HepG2 (cell line): ENCODE measurements around the gene BTBD1. TPM values are rescaled to one million over a fixed set of nuclear protein-coding genes. Genes with fewer than 3 reads are reported as not detected.
"Not testable (repeated sequence)": the region's sequence is repeated elsewhere in the genome, so short reads cannot be mapped to it uniquely, and the experiment has no call there.

Experiments
- ATAC-seq: fragments of 200-7000 bp; cut with Tn5 transposase; 3 replicates; pipeline ENCODE4 v1.9.1; 2020; ENCODE audit warnings: mild to moderate bottlenecking, moderate library complexity
- BruUV-seq: library from RNA; stranded (reverse); fragments of 400-500 nt; replicated peaks from 2 replicates; lab custom pipeline; 2021; lab: Mats Ljungman, UMichigan
- CTCF ChIA-PET: fragments of 300-600 bp; formaldehyde crosslinking; extraction: SDS; loops from one replicate; lab custom pipeline; 2021; ENCODE audit warnings: low total read pairs, inconsistent platforms, low intra/inter-chr PET ratio; lab: Yijun Ruan, JAX
- POLR2A ChIA-PET: fragments of 350-600 bp; sonication (Branson Sonifier 250); formaldehyde crosslinking; loops from one replicate; lab custom pipeline; 2020; ENCODE audit warnings: antibody characterized with exemption, inconsistent platforms; lab: Yijun Ruan, JAX
- DNase-seq: peaks from one replicate; pipeline ENCODE4 v3.0.0-alpha.2; 2015; ENCODE audit warnings: low spot score
- FAIRE-seq: peaks from 3 replicates; lab custom pipeline; 2011; peaks lifted over from hg19 to GRCh38; lab: Jason Lieb, UNC
- H2AFZ ChIP-seq: one replicate; pipeline ENCODE4 v1.6.1; 2011; ENCODE audit warnings: low read length, inconsistent platforms
- H3K27ac ChIP-seq: fragments of 300-600 bp; 3 replicates; pipeline ENCODE4 v1.8.0; 2011; ENCODE audit warnings: mixed run types, mild to moderate bottlenecking, mixed read lengths, low read length, inconsistent platforms; ENCODE audit not compliant: insufficient read depth; ENCODE audit errors: extremely low read length
- H3K27me3 ChIP-seq, 2 experiments: fragments of 200-600 bp in 1 of 2; 2 replicates in 1 of 2; 3 replicates in 1 of 2; pipeline versions ENCODE4 v1.6.0 to v1.8.0; 2011; ENCODE audit warnings: low read length in 2 of 2, mild to moderate bottlenecking in 2 of 2, moderate library complexity in 2 of 2, inconsistent platforms in 1 of 2; ENCODE audit not compliant: insufficient read depth in 2 of 2, control insufficient read depth in 1 of 2
- H3K36me3 ChIP-seq, 2 experiments: fragments of 200-600 bp in 1 of 2; replicated peaks in 1 of 2; 2 replicates in 1 of 2; 3 replicates in 1 of 2; pipeline versions ENCODE4 v1.5.1 to v1.8.0; 2011; ENCODE audit warnings: low read length in 2 of 2, inconsistent platforms in 1 of 2; ENCODE audit not compliant: insufficient read depth in 2 of 2, control insufficient read depth in 1 of 2
- H3K4me1 ChIP-seq: 2 replicates; pipeline ENCODE4 v1.5.1; 2012; ENCODE audit warnings: low read length, inconsistent platforms; ENCODE audit not compliant: insufficient read depth
- H3K4me2 ChIP-seq: 2 replicates; pipeline ENCODE4 v1.6.0; 2011; ENCODE audit warnings: low read depth, low read length, inconsistent platforms
- H3K4me3 ChIP-seq, 3 experiments: fragments of 200-600 bp in 1 of 3; sonication (generic), shearing (Covaris generic) in 1 of 3; replicated peaks in 1 of 3; 2 replicates each; pipeline ENCODE4 v1.5.1; 2011 to 2016; ENCODE audit warnings: low read length in 3 of 3, inconsistent platforms in 2 of 3, low read depth in 2 of 3, mild to moderate bottlenecking in 2 of 3, control low read depth in 1 of 3, mixed read lengths in 1 of 3; ENCODE audit not compliant: insufficient read depth in 1 of 3
- H3K79me2 ChIP-seq: one replicate; pipeline ENCODE4 v1.6.1; 2011; ENCODE audit warnings: low read length, inconsistent platforms; ENCODE audit not compliant: insufficient read depth
- H3K9ac ChIP-seq: 2 replicates; pipeline ENCODE4 v1.6.0; 2011; ENCODE audit warnings: mild to moderate bottlenecking, low read depth, low read length, inconsistent platforms; ENCODE audit not compliant: insufficient read depth
- H3K9me3 ChIP-seq: 2 replicates; pipeline ENCODE4 v1.5.1; 2012; ENCODE audit warnings: mild to moderate bottlenecking, low read length
- H4K20me1 ChIP-seq: 2 replicates; pipeline ENCODE4 v1.6.0; 2011; ENCODE audit warnings: inconsistent platforms, mild to moderate bottlenecking, low read length, moderate library complexity; ENCODE audit not compliant: insufficient read depth
- FOSL2 ChIP-seq: sonication (generic); formaldehyde crosslinking; IDR thresholded peaks from 2 replicates; pipeline ENCODE4 v1.4.0; 2020; ENCODE audit warnings: missing genetic modification reagents
- GFI1 ChIP-seq: sonication (generic); formaldehyde crosslinking; IDR thresholded peaks from 2 replicates; pipeline ENCODE4 v1.5.0; 2020; ENCODE audit warnings: missing genetic modification reagents, mild to moderate bottlenecking, borderline replicate concordance
- KLF11 ChIP-seq: IDR thresholded peaks from 2 replicates; pipeline ENCODE4 v1.6.1; 2016; ENCODE audit warnings: missing compliant biosample characterization
- SAP130 ChIP-seq: IDR thresholded peaks from 2 replicates; pipeline ENCODE4 v1.6.1; 2016; ENCODE audit warnings: low read depth
- SMC3 ChIP-seq: IDR thresholded peaks from 2 replicates; pipeline ENCODE4 v1.6.1; 2011; ENCODE audit warnings: low read length, improper control_type of control experiment
- STAG1 ChIP-seq: sonication (generic); formaldehyde crosslinking; IDR thresholded peaks from 2 replicates; pipeline ENCODE4 v1.4.0; 2020; ENCODE audit warnings: missing genetic modification reagents
- TMF1 ChIP-seq: sonication (generic); formaldehyde crosslinking; IDR thresholded peaks from 2 replicates; pipeline ENCODE4 v1.8.1; 2022; ENCODE audit warnings: low read depth, missing genetic modification reagents
- ZNF432 ChIP-seq: sonication (generic); formaldehyde crosslinking; IDR thresholded peaks from 2 replicates; pipeline ENCODE4 v1.5.0; 2020; ENCODE audit warnings: missing genetic modification reagents, mild to moderate bottlenecking, borderline replicate concordance
- ZNF546 ChIP-seq: sonication (generic); formaldehyde crosslinking; conservative IDR thresholded peaks from 2 replicates; pipeline ENCODE4 v1.8.1; 2023; ENCODE audit warnings: mild to moderate bottlenecking, missing genetic modification reagents
- ZNF607 ChIP-seq: sonication (generic); formaldehyde crosslinking; IDR thresholded peaks from 2 replicates; pipeline ENCODE4 v1.5.1; 2020; ENCODE audit warnings: missing genetic modification reagents, mild to moderate bottlenecking, borderline replicate concordance
- WGBS: methylation state at CpG from one replicate; pipeline ENCODE4 v1.1.6; 2017; ENCODE audit warnings: low lambda C conversion rate; 5-methylcytosine and 5-hydroxymethylcytosine counted together
- in situ Hi-C: cut with HindIII; loops from 2 replicates; pipeline ENCODE4 v1.10.0; 2017; ENCODE audit warnings: low pct_unique_long_range_greater_than_20kb; ENCODE audit not compliant: extremely low pct_ligation_motif_present
- intact Hi-C: fragments of 100-400 bp; cut with micrococcal nuclease; formaldehyde crosslinking; loops from one replicate; pipeline ENCODE4 v1.10.0; 2022; ENCODE audit not compliant: unreplicated experiment
- polyA plus RNA-seq, 8 experiments: library from polyadenylated mRNA; depleted of rRNA in 3 of 8; stranded (reverse) in 7 of 8; unstranded in 1 of 8; fragments of >200 nt; fragmentation: Illumina TruSeq in 4 of 8; extraction: Trizol in 4 of 8; gene quantifications; 2 replicates each; pipeline versions ENCODE4 v1.2.1 to v1.2.3, GENCODE V29; 2011 to 2016; ENCODE audit warnings: low read depth in 4 of 8, missing spikeins in 1 of 8, mixed read lengths in 1 of 8; ENCODE audit not compliant: insufficient read depth in 1 of 8
- total RNA-seq, 5 experiments: library from RNA; depleted of rRNA; stranded (reverse); fragments of >200 nt; fragmentation: Illumina TruSeq; extraction: Trizol; gene quantifications; 2 replicates each; pipeline ENCODE4 v1.2.3, GENCODE V29; 2016; ENCODE audit warnings: low read depth in 1 of 5
- TF ChIP-seq, protein P1 (sequence below): sonication (generic); formaldehyde crosslinking; IDR thresholded peaks from 2 replicates; pipeline ENCODE4 v1.9.0; 2021; ENCODE audit warnings: missing genetic modification reagents, borderline replicate concordance
- TF ChIP-seq, protein P2 (sequence below): sonication (generic); formaldehyde crosslinking; IDR thresholded peaks from 2 replicates; pipeline ENCODE4 v1.5.1; 2020; ENCODE audit warnings: missing genetic modification reagents, mild to moderate bottlenecking, borderline replicate concordance

The BTBD1 gene
- total and polyA plus RNA-seq, 2 of the 13 experiments (the other 11 are each of a cell fraction or from before 2014, with no cell fraction given) = 32.1 to 53.9 TPM

DNA sequence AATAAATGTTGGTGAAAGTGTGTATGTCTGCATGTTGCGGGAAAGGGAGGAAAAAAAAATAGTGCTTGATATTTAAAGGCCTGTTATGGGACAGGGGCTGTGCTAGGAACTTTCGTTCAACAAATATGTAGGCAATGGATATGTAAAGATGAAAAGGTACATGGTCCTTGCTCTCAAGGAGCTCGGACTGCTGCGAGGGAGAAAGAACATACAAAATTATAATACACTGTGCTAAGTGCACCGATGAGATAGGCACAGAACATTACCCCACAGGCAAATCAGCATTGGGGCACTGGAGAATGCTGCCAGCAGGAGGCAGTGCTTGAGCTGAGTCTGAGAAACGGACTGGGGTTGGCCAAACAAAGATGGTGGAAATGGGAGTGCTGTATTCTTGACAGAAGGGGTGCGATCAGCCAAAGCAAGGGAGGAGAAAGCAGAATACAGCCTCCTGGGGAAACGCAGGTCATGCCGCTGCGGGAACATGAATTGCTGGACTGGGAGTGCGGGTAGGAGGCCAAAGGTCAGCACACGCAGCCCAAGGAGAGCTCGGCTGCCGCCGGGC, 56.3 kb downstream of the BTBD1 start (continued):
- TF ChIP-seq, protein P1, sequence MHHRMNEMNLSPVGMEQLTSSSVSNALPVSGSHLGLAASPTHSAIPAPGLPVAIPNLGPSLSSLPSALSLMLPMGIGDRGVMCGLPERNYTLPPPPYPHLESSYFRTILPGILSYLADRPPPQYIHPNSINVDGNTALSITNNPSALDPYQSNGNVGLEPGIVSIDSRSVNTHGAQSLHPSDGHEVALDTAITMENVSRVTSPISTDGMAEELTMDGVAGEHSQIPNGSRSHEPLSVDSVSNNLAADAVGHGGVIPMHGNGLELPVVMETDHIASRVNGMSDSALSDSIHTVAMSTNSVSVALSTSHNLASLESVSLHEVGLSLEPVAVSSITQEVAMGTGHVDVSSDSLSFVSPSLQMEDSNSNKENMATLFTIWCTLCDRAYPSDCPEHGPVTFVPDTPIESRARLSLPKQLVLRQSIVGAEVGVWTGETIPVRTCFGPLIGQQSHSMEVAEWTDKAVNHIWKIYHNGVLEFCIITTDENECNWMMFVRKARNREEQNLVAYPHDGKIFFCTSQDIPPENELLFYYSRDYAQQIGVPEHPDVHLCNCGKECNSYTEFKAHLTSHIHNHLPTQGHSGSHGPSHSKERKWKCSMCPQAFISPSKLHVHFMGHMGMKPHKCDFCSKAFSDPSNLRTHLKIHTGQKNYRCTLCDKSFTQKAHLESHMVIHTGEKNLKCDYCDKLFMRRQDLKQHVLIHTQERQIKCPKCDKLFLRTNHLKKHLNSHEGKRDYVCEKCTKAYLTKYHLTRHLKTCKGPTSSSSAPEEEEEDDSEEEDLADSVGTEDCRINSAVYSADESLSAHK (CRISPR knock-in tag) = no peak
- TF ChIP-seq TMF1 (CRISPR knock-in tag) (0 out of 2 replicates have a peak, but pooled peaks have one; percentile 35), STAG1 (CRISPR knock-in tag) (peak; percentile 57), GFI1 (peak; percentile 15; the same call in 1 of the 2 replicates), FOSL2 (0 out of 2 replicates have a peak, but pooled peaks have one; percentile 18), KLF11 (CRISPR knock-in tag) (no peak), SAP130 (CRISPR knock-in tag) (peak; percentile 37; the same call in 1 of the 2 replicates), ZNF546 (0 out of 2 replicates have a peak, but pooled peaks have one; percentile 81), ZNF607 (no peak), ZNF432 (no peak), SMC3 (peak; percentile 60)
- TF ChIP-seq, protein P2, sequence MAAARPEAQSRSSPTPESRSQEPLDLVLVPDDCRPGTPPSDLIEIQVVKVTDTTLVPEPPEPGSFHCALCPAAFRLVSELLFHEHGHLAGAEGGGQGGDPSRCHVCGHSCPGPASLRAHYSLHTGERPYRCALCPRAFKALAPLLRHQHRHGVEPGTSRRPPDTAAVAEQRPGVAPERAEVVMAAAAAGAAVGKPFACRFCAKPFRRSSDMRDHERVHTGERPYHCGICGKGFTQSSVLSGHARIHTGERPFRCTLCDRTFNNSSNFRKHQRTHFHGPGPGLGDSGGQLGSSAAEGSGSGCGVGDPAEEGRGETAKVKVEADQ (CRISPR knock-in tag) = no peak

DNA sequence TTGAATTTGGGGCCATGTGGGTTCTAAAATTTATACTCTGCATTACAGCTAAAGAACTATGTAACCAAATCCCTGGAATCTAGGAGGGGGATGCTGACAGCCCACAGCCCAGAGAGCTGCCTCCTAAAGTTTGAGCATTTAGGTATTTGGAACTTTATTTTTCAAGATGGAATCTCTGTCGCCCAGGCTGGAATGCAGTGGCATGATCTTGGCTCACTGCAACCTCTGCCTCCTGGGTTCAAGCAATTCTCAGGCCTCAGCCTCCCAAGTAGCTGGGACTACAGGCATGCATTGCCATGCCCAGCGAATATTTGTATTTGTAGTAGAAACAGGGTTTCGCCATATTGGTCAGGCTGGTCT, 66.4 kb downstream of the BTBD1 start:
- ATAC-seq, H4K20me1 ChIP-seq, in situ Hi-C loops, FAIRE-seq, H3K4me2 ChIP-seq, H3K27ac ChIP-seq, DNase-seq, H3K9me3 ChIP-seq, H3K4me3 ChIP-seq, H3K4me1 ChIP-seq, H3K27me3 ChIP-seq, H2AFZ ChIP-seq, H3K79me2 ChIP-seq, H3K36me3 ChIP-seq, H3K9ac ChIP-seq, BruUV-seq: not testable (repeated sequence)
- WGBS = 100% methylated on average over 3 of the region's 3 CpGs
- CTCF ChIA-PET = interaction anchor here (1.9 kb wide), 1 partner anchor 151 kb away, joined by 17 read pairs; no protein-coding TSS in a partner anchor
- POLR2A ChIA-PET = interaction anchor here (1.2 kb wide), 1 partner anchor 10 kb away, joined by 4 read pairs; the partner anchor contains the start of gene C15orf40
- intact Hi-C loops = loop anchor here (1.0 to 2.0 kb wide), 3 partner anchors 150 to 470 kb away; partner anchors contain the start of gene RPS17
